HepG2 (cell line): Measurements from ENCODE around the gene FCGBP. TPM values are rescaled to one million over a fixed set of nuclear protein-coding genes. Genes with fewer than 3 reads are reported as not detected.
A peak's percentile ranks its signal among the peaks of the same experiment; 100 is the strongest.
"Not testable (repeated sequence)": the region's sequence is repeated elsewhere in the genome, so short reads cannot be mapped to it uniquely, and the experiment has no call there.

ENCODE experiments used
- ATAC-seq: fragments of 200-7000 bp; cut with Tn5 transposase; 3 replicates; pipeline ENCODE4 v1.9.1; 2020; ENCODE audit warnings: mild to moderate bottlenecking, moderate library complexity
- BruUV-seq: library from RNA; stranded (reverse); fragments of 400-500 nt; replicated peaks from 2 replicates; lab custom pipeline; 2021; lab: Mats Ljungman, UMichigan
- CTCF ChIA-PET: fragments of 300-600 bp; formaldehyde crosslinking; extraction: SDS; loops from one replicate; lab custom pipeline; 2021; ENCODE audit warnings: low total read pairs, inconsistent platforms, low intra/inter-chr PET ratio; lab: Yijun Ruan, JAX
- POLR2A ChIA-PET: fragments of 350-600 bp; sonication (Branson Sonifier 250); formaldehyde crosslinking; loops from one replicate; lab custom pipeline; 2020; ENCODE audit warnings: antibody characterized with exemption, inconsistent platforms; lab: Yijun Ruan, JAX
- DNase-seq: peaks from one replicate; pipeline ENCODE4 v3.0.0-alpha.2; 2015; ENCODE audit warnings: low spot score
- FAIRE-seq: peaks from 3 replicates; lab custom pipeline; 2011; peaks lifted over from hg19 to GRCh38; lab: Jason Lieb, UNC
- H2AFZ ChIP-seq: one replicate; pipeline ENCODE4 v1.6.1; 2011; ENCODE audit warnings: low read length, inconsistent platforms
- H3K27ac ChIP-seq: fragments of 300-600 bp; 3 replicates; pipeline ENCODE4 v1.8.0; 2011; ENCODE audit warnings: mixed run types, mild to moderate bottlenecking, mixed read lengths, low read length, inconsistent platforms; ENCODE audit not compliant: insufficient read depth; ENCODE audit errors: extremely low read length
- H3K27me3 ChIP-seq, 2 experiments: fragments of 200-600 bp in 1 of 2; 2 replicates in 1 of 2; 3 replicates in 1 of 2; pipeline versions ENCODE4 v1.6.0 to v1.8.0; 2011; ENCODE audit warnings: low read length in 2 of 2, mild to moderate bottlenecking in 2 of 2, moderate library complexity in 2 of 2, inconsistent platforms in 1 of 2; ENCODE audit not compliant: insufficient read depth in 2 of 2, control insufficient read depth in 1 of 2
- H3K36me3 ChIP-seq, 2 experiments: fragments of 200-600 bp in 1 of 2; replicated peaks in 1 of 2; 2 replicates in 1 of 2; 3 replicates in 1 of 2; pipeline versions ENCODE4 v1.5.1 to v1.8.0; 2011; ENCODE audit warnings: low read length in 2 of 2, inconsistent platforms in 1 of 2; ENCODE audit not compliant: insufficient read depth in 2 of 2, control insufficient read depth in 1 of 2
- H3K4me1 ChIP-seq: 2 replicates; pipeline ENCODE4 v1.5.1; 2012; ENCODE audit warnings: low read length, inconsistent platforms; ENCODE audit not compliant: insufficient read depth
- H3K4me2 ChIP-seq: 2 replicates; pipeline ENCODE4 v1.6.0; 2011; ENCODE audit warnings: low read depth, low read length, inconsistent platforms
- H3K4me3 ChIP-seq, 3 experiments: fragments of 200-600 bp in 1 of 3; sonication (generic), shearing (Covaris generic) in 1 of 3; replicated peaks in 1 of 3; 2 replicates each; pipeline ENCODE4 v1.5.1; 2011 to 2016; ENCODE audit warnings: low read length in 3 of 3, inconsistent platforms in 2 of 3, low read depth in 2 of 3, mild to moderate bottlenecking in 2 of 3, control low read depth in 1 of 3, mixed read lengths in 1 of 3; ENCODE audit not compliant: insufficient read depth in 1 of 3
- H3K79me2 ChIP-seq: one replicate; pipeline ENCODE4 v1.6.1; 2011; ENCODE audit warnings: low read length, inconsistent platforms; ENCODE audit not compliant: insufficient read depth
- H3K9ac ChIP-seq: 2 replicates; pipeline ENCODE4 v1.6.0; 2011; ENCODE audit warnings: mild to moderate bottlenecking, low read depth, low read length, inconsistent platforms; ENCODE audit not compliant: insufficient read depth
- H3K9me3 ChIP-seq: 2 replicates; pipeline ENCODE4 v1.5.1; 2012; ENCODE audit warnings: mild to moderate bottlenecking, low read length
- H4K20me1 ChIP-seq: 2 replicates; pipeline ENCODE4 v1.6.0; 2011; ENCODE audit warnings: inconsistent platforms, mild to moderate bottlenecking, low read length, moderate library complexity; ENCODE audit not compliant: insufficient read depth
- BHLHE40 ChIP-seq: IDR thresholded peaks from 2 replicates; pipeline ENCODE4 v1.6.1; 2011; ENCODE audit warnings: low read length, improper control_type of control experiment
- FLYWCH1 ChIP-seq: sonication (generic); formaldehyde crosslinking; IDR thresholded peaks from 2 replicates; pipeline ENCODE4 v1.8.1; 2023; ENCODE audit warnings: mild to moderate bottlenecking, missing genetic modification reagents
- MAFF ChIP-seq: IDR thresholded peaks from 2 replicates; pipeline ENCODE4 v1.6.1; 2011; ENCODE audit warnings: low read depth, low read length, improper control_type of control experiment
- MAFK ChIP-seq, 2 experiments: IDR thresholded peaks in 1 of 2; conservative IDR thresholded peaks in 1 of 2; 2 replicates each; pipeline ENCODE4 v1.6.1; 2011; ENCODE audit warnings: improper control_type of control experiment in 2 of 2, low read length in 2 of 2
- RBM39 ChIP-seq: fragments of 200-400 bp; formaldehyde crosslinking; IDR thresholded peaks from one replicate; pipeline ENCODE4 v1.6.1; 2018; ENCODE audit warnings: antibody characterized with exemption, mild to moderate bottlenecking, low read depth, low read length; ENCODE audit not compliant: poor library complexity, severe bottlenecking
- ZNF496 ChIP-seq: sonication (generic); formaldehyde crosslinking; IDR thresholded peaks from 2 replicates; pipeline ENCODE4 v1.8.1; 2023; ENCODE audit warnings: mild to moderate bottlenecking, moderate library complexity, missing genetic modification reagents; ENCODE audit not compliant: insufficient replicate concordance
- WGBS: methylation state at CpG from one replicate; pipeline ENCODE4 v1.1.6; 2017; ENCODE audit warnings: low lambda C conversion rate; 5-methylcytosine and 5-hydroxymethylcytosine counted together
- in situ Hi-C: cut with HindIII; loops from 2 replicates; pipeline ENCODE4 v1.10.0; 2017; ENCODE audit warnings: low pct_unique_long_range_greater_than_20kb; ENCODE audit not compliant: extremely low pct_ligation_motif_present
- intact Hi-C: fragments of 100-400 bp; cut with micrococcal nuclease; formaldehyde crosslinking; loops from one replicate; pipeline ENCODE4 v1.10.0; 2022; ENCODE audit not compliant: unreplicated experiment
- polyA plus RNA-seq, 8 experiments: library from polyadenylated mRNA; depleted of rRNA in 3 of 8; stranded (reverse) in 7 of 8; unstranded in 1 of 8; fragments of >200 nt; fragmentation: Illumina TruSeq in 4 of 8; extraction: Trizol in 4 of 8; gene quantifications; 2 replicates each; pipeline versions ENCODE4 v1.2.1 to v1.2.3, GENCODE V29; 2011 to 2016; ENCODE audit warnings: low read depth in 4 of 8, missing spikeins in 1 of 8, mixed read lengths in 1 of 8; ENCODE audit not compliant: insufficient read depth in 1 of 8
- total RNA-seq, 5 experiments: library from RNA; depleted of rRNA; stranded (reverse); fragments of >200 nt; fragmentation: Illumina TruSeq; extraction: Trizol; gene quantifications; 2 replicates each; pipeline ENCODE4 v1.2.3, GENCODE V29; 2016; ENCODE audit warnings: low read depth in 1 of 5

The FCGBP gene
- total and polyA plus RNA-seq, 2 of the 13 experiments (the other 11 are each of a cell fraction or from before 2014, with no cell fraction given): 1.3 to 7.0 TPM

GRCh38 chr19:39963898-39964297, 29.5 kb upstream of the FCGBP start:
- H3K4me1 ChIP-seq: peaks cover 10% of the 10 kb centered on the region
- FAIRE-seq (no peak), DNase-seq (no peak), ATAC-seq (no peak)
- no peak overlapping the region for H3K9ac ChIP-seq
- intact Hi-C loops: no loop called here
- H3K9me3 ChIP-seq: no peaks in the 10 kb centered on the region
- no peak overlapping the region for H3K4me2 ChIP-seq
- ChIA-PET CTCF (no interaction called here), POLR2A (no interaction called here)
- H3K4me3 ChIP-seq: no peak overlapping the region
- no peak overlapping the region for H3K27ac ChIP-seq
- TF ChIP-seq RBM39 (no peak), ZNF496 (CRISPR knock-in tag) (no peak), MAFK (conservative IDR thresholded peaks at IDR 0.05 in 1 of 2, IDR thresholded peaks at IDR 0.05 in 1 of 2; ENCODE audit: low read length in 2 of 2) (peak in 1 of 2 experiments; percentile 26; a peak in 2 of 4 replicates), BHLHE40 (no peak), MAFF (0 out of 2 replicates have a peak, but pooled peaks have one; percentile 16), FLYWCH1 (no peak)
- H3K36me3 ChIP-seq: no peaks in the 10 kb centered on the region
- no peaks in the 10 kb centered on the region for H3K27me3 ChIP-seq
- H2AFZ ChIP-seq: no peak overlapping the region
- no peaks in the 10 kb centered on the region for H4K20me1 ChIP-seq
- in situ Hi-C loops: no loop called here
- WGBS: 58% methylated on average over 3 of the region's 3 CpGs
- no peaks in the 10 kb centered on the region for H3K79me2 ChIP-seq
- BruUV-seq: no TSS peak

- H3K9me3 ChIP-seq, BruUV-seq, H3K79me2 ChIP-seq, ATAC-seq, in situ Hi-C loops, FAIRE-seq, H3K4me1 ChIP-seq, intact Hi-C loops, H3K27me3 ChIP-seq, H4K20me1 ChIP-seq, DNase-seq, H3K36me3 ChIP-seq, H3K4me2 ChIP-seq, H2AFZ ChIP-seq, H3K4me3 ChIP-seq, CTCF ChIA-PET, H3K27ac ChIP-seq, H3K9ac ChIP-seq: not testable (repeated sequence)
- POLR2A ChIA-PET: interaction anchor here (1.1 kb wide), 1 partner anchor 15 kb away, joined by 4 read pairs; no protein-coding TSS in a partner anchor
- WGBS: 76% methylated on average over 13 of the region's 13 CpGs
Observed at GRCh38 chr19:39959407-39959806, 25.0 kb upstream of the FCGBP start.

GRCh38 chr19:39958942-39959341, 24.5 kb upstream of the FCGBP start:
- H3K9ac ChIP-seq, DNase-seq, H3K36me3 ChIP-seq, BruUV-seq, H3K4me3 ChIP-seq, H3K4me1 ChIP-seq, CTCF ChIA-PET, in situ Hi-C loops, H3K9me3 ChIP-seq, H3K4me2 ChIP-seq, H3K27me3 ChIP-seq, intact Hi-C loops, H3K27ac ChIP-seq, H4K20me1 ChIP-seq, ATAC-seq, H3K79me2 ChIP-seq, H2AFZ ChIP-seq, FAIRE-seq: not testable (repeated sequence)
- WGBS: 71% methylated on average over 3 of the region's 3 CpGs
- POLR2A ChIA-PET: interaction anchor here (1.1 kb wide), 1 partner anchor 15 kb away, joined by 4 read pairs; no protein-coding TSS in a partner anchor

- CTCF ChIA-PET, DNase-seq, H3K9ac ChIP-seq, H3K4me1 ChIP-seq, H3K27me3 ChIP-seq, H2AFZ ChIP-seq, H3K4me3 ChIP-seq, FAIRE-seq, H3K4me2 ChIP-seq, in situ Hi-C loops, intact Hi-C loops, H4K20me1 ChIP-seq, POLR2A ChIA-PET, H3K79me2 ChIP-seq, H3K36me3 ChIP-seq, BruUV-seq, H3K27ac ChIP-seq, ATAC-seq, H3K9me3 ChIP-seq: not testable (repeated sequence)
- WGBS: 76% methylated on average over 5 of the region's 5 CpGs
Observed at GRCh38 chr19:39957886-39958285, 23.5 kb upstream of the FCGBP start.
